Endothelial cell of umbilical vein (primary cell): Measurements from ENCODE around the gene PPFIBP2. TPM values are rescaled to one million over a fixed set of nuclear protein-coding genes. Genes with fewer than 3 reads are reported as not detected.

Source experiments
- BruUV-seq: library from RNA; stranded (reverse); fragments of 400-500 nt; replicated peaks from 2 replicates; lab custom pipeline; 2021; lab: Mats Ljungman, UMichigan
- CTCF ChIA-PET: fragments of 300-600, 350-600 bp; sonication (Branson Sonifier 250); formaldehyde crosslinking; loops from one replicate; lab custom pipeline; 2021; ENCODE audit warnings: antibody characterized with exemption, inconsistent platforms; lab: Charles Lee
- POLR2A ChIA-PET: fragments of 300-600, 350-600 bp; sonication (Branson Sonifier 250); formaldehyde crosslinking; loops from one replicate; lab custom pipeline; 2021; ENCODE audit warnings: antibody characterized with exemption, inconsistent platforms; lab: Charles Lee
- DNase-seq: peaks from one replicate; pipeline ENCODE4 v3.0.0-alpha.2; 2011; ENCODE audit warnings: low read depth, low spot score
- FAIRE-seq: peaks from 2 replicates; lab custom pipeline; 2011; peaks lifted over from hg19 to GRCh38; lab: Jason Lieb, UNC
- H2AFZ ChIP-seq: 2 replicates; pipeline ENCODE4 v1.6.0; 2012; ENCODE audit warnings: low read depth, low read length, control low read depth, inconsistent platforms
- H3K27ac ChIP-seq: 2 replicates; pipeline ENCODE4 v1.5.1; 2011; ENCODE audit warnings: low read depth, mild to moderate bottlenecking, control low read depth, low read length, moderate library complexity; ENCODE audit not compliant: insufficient read depth
- H3K27me3 ChIP-seq, 2 experiments: 2 replicates each; pipeline versions ENCODE4 v1.6.0 to v1.6.1; 2011; ENCODE audit warnings: low read length in 2 of 2, mixed read lengths in 1 of 2; ENCODE audit not compliant: control insufficient read depth in 2 of 2, insufficient read depth in 2 of 2
- H3K36me3 ChIP-seq, 2 experiments: 2 replicates in 1 of 2; 3 replicates in 1 of 2; pipeline ENCODE4 v1.5.1; 2011; ENCODE audit warnings: low read length in 2 of 2, mild to moderate bottlenecking in 1 of 2, moderate library complexity in 1 of 2; ENCODE audit not compliant: control insufficient read depth in 2 of 2, insufficient read depth in 2 of 2; ENCODE audit errors: extremely low read depth in 1 of 2
- H3K4me1 ChIP-seq: 3 replicates; pipeline ENCODE4 v1.5.1; 2011; ENCODE audit warnings: mild to moderate bottlenecking, low read length; ENCODE audit not compliant: control insufficient read depth, insufficient read depth; ENCODE audit errors: extremely low read depth
- H3K4me2 ChIP-seq: 2 replicates; pipeline ENCODE4 v1.6.1; 2011; ENCODE audit warnings: low read length, control low read depth, mixed read lengths; ENCODE audit not compliant: insufficient read depth
- H3K4me3 ChIP-seq, 3 experiments: fragments of 200-600 bp in 1 of 3; sonication (generic), shearing (Covaris generic) in 1 of 3; replicated peaks in 1 of 3; 2 replicates each; pipeline ENCODE4 v1.5.1; 2011 to 2016; ENCODE audit warnings: control low read depth in 3 of 3, low read length in 3 of 3, mild to moderate bottlenecking in 2 of 3, inconsistent platforms in 1 of 3, low read depth in 1 of 3, moderate library complexity in 1 of 3; ENCODE audit not compliant: insufficient read depth in 1 of 3
- H3K79me2 ChIP-seq: 2 replicates; pipeline ENCODE4 v1.6.0; 2012; ENCODE audit warnings: low read length, inconsistent platforms; ENCODE audit not compliant: control insufficient read depth, insufficient read depth
- H3K9ac ChIP-seq: replicated peaks from 2 replicates; pipeline ENCODE3; 2011; ENCODE audit warnings: low read length, control low read depth; ENCODE audit not compliant: insufficient read depth; ENCODE audit errors: extremely low read depth
- H3K9me1 ChIP-seq: replicated peaks from 3 replicates; pipeline ENCODE4 v1.6.0; 2011; ENCODE audit warnings: mild to moderate bottlenecking, low read length; ENCODE audit not compliant: control insufficient read depth, insufficient read depth; ENCODE audit errors: extremely low read depth
- H3K9me3 ChIP-seq: replicated peaks from 2 replicates; pipeline ENCODE4 v1.5.1; 2012; ENCODE audit warnings: low read length, inconsistent platforms; ENCODE audit not compliant: control insufficient read depth, insufficient read depth
- H4K20me1 ChIP-seq: replicated peaks from 2 replicates; pipeline ENCODE3; 2011; ENCODE audit warnings: mild to moderate bottlenecking, low read length; ENCODE audit not compliant: control insufficient read depth, insufficient read depth; ENCODE audit errors: extremely low read depth
- EZH2 ChIP-seq: IDR thresholded peaks from 2 replicates; pipeline ENCODE4 v1.6.1; 2012; ENCODE audit warnings: borderline replicate concordance, low read depth, mild to moderate bottlenecking, moderate library complexity, low read length, inconsistent platforms; ENCODE audit not compliant: severe bottlenecking
- FOS ChIP-seq: IDR thresholded peaks from 2 replicates; pipeline ENCODE4 v1.6.1; 2011; ENCODE audit warnings: mild to moderate bottlenecking, low read length, moderate library complexity, borderline replicate concordance; ENCODE audit not compliant: insufficient read depth
- GATA2 ChIP-seq: IDR thresholded peaks from 2 replicates; pipeline ENCODE4 v1.7.0; 2011; ENCODE audit warnings: low read depth, mild to moderate bottlenecking, moderate library complexity, mixed read lengths, low read length; ENCODE audit not compliant: insufficient read length, insufficient read depth
- JUN ChIP-seq: IDR thresholded peaks from 2 replicates; pipeline ENCODE4 v1.6.1; 2011; ENCODE audit warnings: borderline replicate concordance, low read depth; ENCODE audit not compliant: insufficient read length, insufficient read depth
- MYC ChIP-seq: IDR thresholded peaks from one replicate; pipeline ENCODE4 v1.6.1; 2011; ENCODE audit warnings: mild to moderate bottlenecking, low read depth, low read length
- POLR2A ChIP-seq: IDR thresholded peaks from 2 replicates; pipeline ENCODE4 v1.6.1; 2012; ENCODE audit warnings: low read depth, mild to moderate bottlenecking, control low read depth, low read length
- POLR2AphosphoS5 ChIP-seq: IDR thresholded peaks from 2 replicates; pipeline ENCODE4 v1.6.1; 2012; ENCODE audit warnings: low read depth, mild to moderate bottlenecking, control low read depth, low read length, moderate library complexity; ENCODE audit not compliant: insufficient read depth
- dilution Hi-C: fragments of 300-500 bp; cut with MboI; formaldehyde crosslinking; loops from one replicate; pipeline ENCODE4 v1.15.0; 2019; ENCODE audit warnings: low sequenced_read_pairs; ENCODE audit not compliant: extremely low pct_ligation_motif_present
- intact Hi-C: fragments of 100-400 bp; cut with micrococcal nuclease; formaldehyde crosslinking; loops from one replicate; pipeline ENCODE4 v1.10.0; 2022
- polyA plus RNA-seq, 4 experiments: library from polyadenylated mRNA; depleted of rRNA in 3 of 4; stranded (reverse) in 3 of 4; unstranded in 1 of 4; fragments of >200 nt; gene quantifications; 2 replicates each; pipeline versions ENCODE4 v1.2.1 to v1.2.3, GENCODE V29; 2011 to 2012; ENCODE audit warnings: missing spikeins in 1 of 4
- total RNA-seq: library from RNA; stranded (reverse); gene quantifications from 2 replicates; pipeline ENCODE4 v1.2.3, GENCODE V29; 2021
- TF ChIP-seq, protein P1 (sequence below): IDR thresholded peaks from 2 replicates; pipeline ENCODE4 v1.6.1; 2011; ENCODE audit not compliant: insufficient read depth, insufficient read length
- TF ChIP-seq, protein P2 (sequence below), 2 donors: IDR thresholded peaks; 1 replicate in 1 of 2; 2 replicates in 1 of 2; pipeline ENCODE4 v1.5.1; 2011; ENCODE audit warnings: low read length in 2 of 2, mild to moderate bottlenecking in 2 of 2, moderate library complexity in 2 of 2, control low read depth in 1 of 2, inconsistent platforms in 1 of 2, low read depth in 1 of 2; ENCODE audit not compliant: insufficient read depth in 1 of 2; ENCODE audit errors: extremely low read depth in 1 of 2

Gene PPFIBP2
- total and polyA plus RNA-seq, 2 donors (not counting 3 experiments of a cell fraction or from before 2014, with no cell fraction given) = 1.3 to 4.0 TPM

DNA sequence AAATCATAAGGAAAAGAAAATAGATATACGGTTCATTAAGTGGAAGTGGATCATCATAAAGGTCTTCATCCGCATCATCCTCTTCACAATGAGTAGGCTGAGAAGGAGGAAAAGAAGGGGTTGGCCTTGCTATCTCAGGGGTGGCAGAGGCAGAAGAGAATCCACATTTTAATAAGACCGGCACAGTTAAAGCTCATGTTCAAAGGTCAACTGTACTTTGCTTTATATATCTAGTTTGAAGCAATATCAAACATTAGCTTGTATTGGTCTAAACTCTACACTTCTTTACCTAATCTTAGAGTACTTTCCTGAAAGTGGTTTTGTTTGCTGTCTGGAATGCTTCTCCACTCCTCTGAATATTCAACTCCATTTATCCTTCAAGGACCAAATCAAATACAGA is 5.7 kb upstream of the PPFIBP2 start:
- no peak overlapping the region for H3K4me2 ChIP-seq
- H4K20me1 ChIP-seq = no peaks in the 10 kb centered on the region
- H3K27me3 ChIP-seq = peaks cover 7 to 16% of the 10 kb centered on the region in 2 experiments
- H3K9ac ChIP-seq = no peak overlapping the region
- no peaks in the 10 kb centered on the region for H3K9me3 ChIP-seq
- H3K27ac ChIP-seq = no peak overlapping the region
- no peaks in the 10 kb centered on the region for H3K9me1 ChIP-seq
- FAIRE-seq (no peak), DNase-seq (no peak)
- ChIA-PET CTCF (interaction anchor here (0.9 to 1.2 kb wide), 2 partner anchors 13 to 158 kb away, joined by 3 read pairs; no protein-coding TSS in a partner anchor), POLR2A (no interaction called here)
- TF ChIP-seq POLR2AphosphoS5 = no peak
- TF ChIP-seq, protein P1, sequence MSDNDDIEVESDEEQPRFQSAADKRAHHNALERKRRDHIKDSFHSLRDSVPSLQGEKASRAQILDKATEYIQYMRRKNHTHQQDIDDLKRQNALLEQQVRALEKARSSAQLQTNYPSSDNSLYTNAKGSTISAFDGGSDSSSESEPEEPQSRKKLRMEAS = no peak
- TF ChIP-seq POLR2A = no peak
- TF ChIP-seq MYC = no peak
- no peak for TF ChIP-seq FOS
- no peak for TF ChIP-seq JUN
- TF ChIP-seq, protein P2, sequence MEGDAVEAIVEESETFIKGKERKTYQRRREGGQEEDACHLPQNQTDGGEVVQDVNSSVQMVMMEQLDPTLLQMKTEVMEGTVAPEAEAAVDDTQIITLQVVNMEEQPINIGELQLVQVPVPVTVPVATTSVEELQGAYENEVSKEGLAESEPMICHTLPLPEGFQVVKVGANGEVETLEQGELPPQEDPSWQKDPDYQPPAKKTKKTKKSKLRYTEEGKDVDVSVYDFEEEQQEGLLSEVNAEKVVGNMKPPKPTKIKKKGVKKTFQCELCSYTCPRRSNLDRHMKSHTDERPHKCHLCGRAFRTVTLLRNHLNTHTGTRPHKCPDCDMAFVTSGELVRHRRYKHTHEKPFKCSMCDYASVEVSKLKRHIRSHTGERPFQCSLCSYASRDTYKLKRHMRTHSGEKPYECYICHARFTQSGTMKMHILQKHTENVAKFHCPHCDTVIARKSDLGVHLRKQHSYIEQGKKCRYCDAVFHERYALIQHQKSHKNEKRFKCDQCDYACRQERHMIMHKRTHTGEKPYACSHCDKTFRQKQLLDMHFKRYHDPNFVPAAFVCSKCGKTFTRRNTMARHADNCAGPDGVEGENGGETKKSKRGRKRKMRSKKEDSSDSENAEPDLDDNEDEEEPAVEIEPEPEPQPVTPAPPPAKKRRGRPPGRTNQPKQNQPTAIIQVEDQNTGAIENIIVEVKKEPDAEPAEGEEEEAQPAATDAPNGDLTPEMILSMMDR (IDR thresholded peaks at IDR 0.05; ENCODE audit: extremely low read depth in 1 of 2, insufficient read depth in 1 of 2, low read depth in 1 of 2, low read length in 2 of 2) = no peak
- TF ChIP-seq EZH2 = no peak
- TF ChIP-seq GATA2 = no peak
- no peaks in the 10 kb centered on the region for H3K79me2 ChIP-seq
- no TSS peak for BruUV-seq
- H3K4me3 ChIP-seq = no peak overlapping the region
- H3K36me3 ChIP-seq = no peaks in the 10 kb centered on the region
- H2AFZ ChIP-seq = no peak overlapping the region
- intact Hi-C loops = no loop called here
- no peaks in the 10 kb centered on the region for H3K4me1 ChIP-seq
- dilution Hi-C loops = no loop called here
